GM21447 (cell line): Measurements from ENCODE around the gene SPDYE6.
A peak's percentile ranks its signal among the peaks of the same experiment; 100 is the strongest.
"Not testable (repeated sequence)": the region's sequence is repeated elsewhere in the genome, so short reads cannot be mapped to it uniquely, and the experiment has no call there.

ENCODE experiments used
- ATAC-seq: cut with Tn5 transposase; IDR thresholded peaks from one replicate; pipeline ENCODE4 v1.9.1; 2021; ENCODE audit not compliant: unreplicated experiment

Gene SPDYE6

GRCh38 chr7:102364394-102364886, 8.2 kb upstream of the SPDYE6 start:
- not testable (repeated sequence) for ATAC-seq

- ATAC-seq: peak; percentile 99
These were observed 7.5 kb upstream of the SPDYE6 start for GRCh38 chr7:102363549-102364393.

GRCh38 chr7:102346983-102347382, 9.3 kb downstream of the SPDYE6 start:
- not testable (repeated sequence) for ATAC-seq

GRCh38 chr7:102340599-102341368, 15.5 kb downstream of the SPDYE6 start:
- not testable (repeated sequence) for ATAC-seq

GRCh38 chr7:102337420-102337819, 18.8 kb downstream of the SPDYE6 start:
- ATAC-seq: not testable (repeated sequence)

GRCh38 chr7:102337002-102337401, 19.2 kb downstream of the SPDYE6 start:
- not testable (repeated sequence) for ATAC-seq

- not testable (repeated sequence) for ATAC-seq
These were observed 20.7 kb downstream of the SPDYE6 start for GRCh38 chr7:102335574-102335973.

GRCh38 chr7:102330666-102331460, 25.4 kb downstream of the SPDYE6 start:
- not testable (repeated sequence) for ATAC-seq

GRCh38 chr7:102329366-102329765, 26.9 kb downstream of the SPDYE6 start:
- ATAC-seq: not testable (repeated sequence)

- ATAC-seq: not testable (repeated sequence)
These were observed 27.4 kb downstream of the SPDYE6 start for GRCh38 chr7:102328863-102329262.

- ATAC-seq: not testable (repeated sequence)
These were observed 29.1 kb downstream of the SPDYE6 start for GRCh38 chr7:102327183-102327582.

- no peak for ATAC-seq
These were observed 29.9 kb downstream of the SPDYE6 start for GRCh38 chr7:102326157-102326889.

- not testable (repeated sequence) for ATAC-seq
These were observed 31.1 kb downstream of the SPDYE6 start for GRCh38 chr7:102325106-102325505.

GRCh38 chr7:102323914-102324195, 32.4 kb downstream of the SPDYE6 start:
- no peak for ATAC-seq

GRCh38 chr7:102322202-102322715, 34.0 kb downstream of the SPDYE6 start:
- ATAC-seq: no peak

GRCh38 chr7:102321351-102322201, 34.7 kb downstream of the SPDYE6 start:
- ATAC-seq: no peak

GRCh38 chr7:102320601-102321350, 35.5 kb downstream of the SPDYE6 start:
- no peak for ATAC-seq

- no peak for ATAC-seq
These were observed 36.1 kb downstream of the SPDYE6 start for GRCh38 chr7:102320181-102320580.

- no peak for ATAC-seq
These were observed 36.6 kb downstream of the SPDYE6 start for GRCh38 chr7:102319671-102320070.
